ENCODE data around the gene HS3ST3B1.

The HS3ST3B1 gene

GRCh38 chr17:14300575-14301278 is at the start of gene HS3ST3B1:
HS3ST3B1 (plus strand) TSS chr17:14301081; CDS start chr17:14301519, 438 bp downstream.
- DNase-seq = peak; percentile 88

GRCh38 chr17:14261406-14261805 is 39.5 kb upstream of the HS3ST3B1 start:
- no peak for DNase-seq

- DNase-seq = no peak
These were observed 32.6 kb upstream of the HS3ST3B1 start for GRCh38 chr17:14268264-14268663.

- no peak for DNase-seq
These were observed 31.4 kb upstream of the HS3ST3B1 start for GRCh38 chr17:14269473-14269872.

- DNase-seq = no peak
These were observed 30.4 kb upstream of the HS3ST3B1 start for GRCh38 chr17:14270508-14270907.

GRCh38 chr17:14276535-14277250 is 24.2 kb upstream of the HS3ST3B1 start:
- no peak for DNase-seq

- DNase-seq = no peak
These were observed 19.4 kb upstream of the HS3ST3B1 start for GRCh38 chr17:14281530-14281929.

- DNase-seq = no peak
These were observed 18.2 kb upstream of the HS3ST3B1 start for GRCh38 chr17:14282726-14283125.

- DNase-seq = no peak
These were observed 11.7 kb upstream of the HS3ST3B1 start for GRCh38 chr17:14289162-14289561.

GRCh38 chr17:14294876-14295275 is 6.0 kb upstream of the HS3ST3B1 start:
- no peak for DNase-seq

- DNase-seq = no peak
These were observed 5.2 kb upstream of the HS3ST3B1 start for GRCh38 chr17:14295676-14296075.

GRCh38 chr17:14296166-14296910 is 4.5 kb upstream of the HS3ST3B1 start:
- no peak for DNase-seq

- DNase-seq = no peak
These were observed 3.6 kb upstream of the HS3ST3B1 start for GRCh38 chr17:14297161-14297851.

GRCh38 chr17:14298221-14298946 is 2.5 kb upstream of the HS3ST3B1 start:
- DNase-seq = no peak

GRCh38 chr17:14298947-14299279 is 2.0 kb upstream of the HS3ST3B1 start:
- DNase-seq = no peak

- no peak for DNase-seq
These were observed 1.4 kb upstream of the HS3ST3B1 start for GRCh38 chr17:14299280-14300141.

- DNase-seq = peak; percentile 46
These were observed 604 bp downstream of the HS3ST3B1 start for GRCh38 chr17:14301279-14302090.

- no peak for DNase-seq
These were observed 1.2 kb downstream of the HS3ST3B1 start for GRCh38 chr17:14302091-14302430.

- DNase-seq = peak; percentile 9
These were observed 1.7 kb downstream of the HS3ST3B1 start for GRCh38 chr17:14302431-14303099.

Data from DMS 273 treated with DMSO at 0.1 percent for 48 hours (cell line).